AG04450 (cell line): Measurements from ENCODE around the gene RFPL2. TPM values are rescaled to one million over a fixed set of nuclear protein-coding genes. Genes with fewer than 3 reads are reported as not detected.

Source experiments
- CTCF ChIA-PET: fragments of 300-600, 350-600 bp; formaldehyde crosslinking; extraction: SDS; loops from one replicate; lab custom pipeline; 2022; ENCODE audit warnings: antibody characterized with exemption, inconsistent platforms; lab: Charles Lee
- POLR2A ChIA-PET: fragments of 350-600 bp; formaldehyde crosslinking; extraction: SDS; loops from one replicate; lab custom pipeline; 2021; ENCODE audit warnings: antibody characterized with exemption, inconsistent platforms; lab: Yijun Ruan, JAX
- DNase-seq: peaks from one replicate; pipeline ENCODE4 v3.0.0-alpha.2; 2011; ENCODE audit warnings: low read depth, low spot score
- H3K27ac ChIP-seq: one replicate; pipeline ENCODE4 v1.5.1; 2012; ENCODE audit warnings: low read depth, low read length, control low read depth
- H3K27me3 ChIP-seq: one replicate; pipeline ENCODE4 v1.6.0; 2012; ENCODE audit warnings: low read length; ENCODE audit not compliant: control insufficient read depth, insufficient read depth
- H3K4me3 ChIP-seq: 2 replicates; pipeline ENCODE4 v1.5.1; 2011; ENCODE audit warnings: mild to moderate bottlenecking, low read depth, low read length, control low read depth
- H3K9me3 ChIP-seq: 2 replicates; pipeline ENCODE4 v1.5.1; 2012; ENCODE audit warnings: low read length; ENCODE audit not compliant: control insufficient read depth, insufficient read depth
- polyA plus RNA-seq: library from polyadenylated mRNA; depleted of rRNA; stranded (reverse); fragments of >200 nt; gene quantifications from 2 replicates; pipeline ENCODE4 v1.2.3, GENCODE V29; 2011
- TF ChIP-seq, protein P1 (sequence below): IDR thresholded peaks from 2 replicates; pipeline ENCODE4 v1.5.1; 2011; ENCODE audit warnings: low read depth, low read length, control low read depth, inconsistent platforms

RFPL2 gene
- polyA plus RNA-seq, 1 experiment = not detected

DNA sequence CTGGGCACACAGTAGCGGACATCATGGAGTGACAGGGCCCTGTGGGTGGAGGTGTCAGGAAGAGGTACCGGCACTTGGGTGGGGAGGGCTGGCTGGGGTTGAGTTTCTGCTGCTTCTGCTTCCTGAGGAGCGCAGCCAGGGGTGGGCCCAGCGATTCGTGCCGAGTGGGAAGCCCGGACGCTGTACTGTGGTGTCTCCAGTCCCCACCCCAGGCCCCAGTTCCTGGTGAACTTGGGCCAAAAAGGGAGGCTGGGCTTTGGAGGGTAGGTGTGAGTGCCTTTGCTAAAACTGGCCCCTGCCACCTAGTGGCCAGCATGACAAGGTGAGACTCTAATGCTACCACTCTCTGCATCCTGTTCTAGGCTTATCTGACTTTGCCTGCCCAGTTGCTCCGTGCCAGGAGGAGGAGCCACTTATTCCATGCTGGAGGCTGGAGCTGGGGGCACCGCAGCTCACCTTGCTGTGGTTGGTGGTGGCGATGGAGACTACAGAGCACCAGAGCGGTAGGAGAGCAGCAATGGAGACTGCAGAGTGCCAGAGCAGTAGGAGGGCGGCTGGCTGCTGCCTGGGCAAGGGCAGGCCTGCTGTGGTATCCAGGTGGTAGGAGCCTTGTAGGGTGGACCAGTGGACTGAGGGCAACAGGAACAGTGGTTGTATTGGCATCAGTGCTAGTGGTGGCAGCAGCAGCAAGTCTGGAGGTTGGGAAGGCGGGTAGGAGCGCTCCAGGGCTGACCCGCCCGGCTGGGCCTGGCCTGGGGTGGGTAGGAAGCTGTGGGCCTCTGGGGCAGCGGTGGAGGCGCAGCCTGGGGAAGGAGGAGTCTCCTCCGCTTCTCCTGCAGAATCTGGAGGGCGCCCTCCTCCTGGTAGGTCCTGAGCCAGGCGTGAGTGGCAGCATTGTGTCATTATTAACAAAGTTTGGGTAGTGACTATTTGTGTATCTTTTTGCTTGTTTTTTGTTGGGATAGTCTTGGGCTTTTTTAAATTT is 2.2 kb upstream of the RFPL2 start:
- ChIA-PET CTCF (interaction anchor here (0.8 kb wide), 1 partner anchor 8 kb away, joined by 3 read pairs; no protein-coding TSS in a partner anchor), POLR2A (interaction anchor here (0.6 kb wide), 1 partner anchor 411 kb away, joined by 3 read pairs; no protein-coding TSS in a partner anchor)
- DNase-seq = no peak
- Histone ChIP-seq H3K27ac (no peak overlapping the region), H3K27me3 (peaks cover 2% of the 10 kb centered on the region), H3K9me3 (peaks cover 8% of the 10 kb centered on the region; the same call in 1 of the 2 replicates), H3K4me3 (no peak overlapping the region)
- TF ChIP-seq, protein P1, sequence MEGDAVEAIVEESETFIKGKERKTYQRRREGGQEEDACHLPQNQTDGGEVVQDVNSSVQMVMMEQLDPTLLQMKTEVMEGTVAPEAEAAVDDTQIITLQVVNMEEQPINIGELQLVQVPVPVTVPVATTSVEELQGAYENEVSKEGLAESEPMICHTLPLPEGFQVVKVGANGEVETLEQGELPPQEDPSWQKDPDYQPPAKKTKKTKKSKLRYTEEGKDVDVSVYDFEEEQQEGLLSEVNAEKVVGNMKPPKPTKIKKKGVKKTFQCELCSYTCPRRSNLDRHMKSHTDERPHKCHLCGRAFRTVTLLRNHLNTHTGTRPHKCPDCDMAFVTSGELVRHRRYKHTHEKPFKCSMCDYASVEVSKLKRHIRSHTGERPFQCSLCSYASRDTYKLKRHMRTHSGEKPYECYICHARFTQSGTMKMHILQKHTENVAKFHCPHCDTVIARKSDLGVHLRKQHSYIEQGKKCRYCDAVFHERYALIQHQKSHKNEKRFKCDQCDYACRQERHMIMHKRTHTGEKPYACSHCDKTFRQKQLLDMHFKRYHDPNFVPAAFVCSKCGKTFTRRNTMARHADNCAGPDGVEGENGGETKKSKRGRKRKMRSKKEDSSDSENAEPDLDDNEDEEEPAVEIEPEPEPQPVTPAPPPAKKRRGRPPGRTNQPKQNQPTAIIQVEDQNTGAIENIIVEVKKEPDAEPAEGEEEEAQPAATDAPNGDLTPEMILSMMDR = peak; percentile 46

DNA sequence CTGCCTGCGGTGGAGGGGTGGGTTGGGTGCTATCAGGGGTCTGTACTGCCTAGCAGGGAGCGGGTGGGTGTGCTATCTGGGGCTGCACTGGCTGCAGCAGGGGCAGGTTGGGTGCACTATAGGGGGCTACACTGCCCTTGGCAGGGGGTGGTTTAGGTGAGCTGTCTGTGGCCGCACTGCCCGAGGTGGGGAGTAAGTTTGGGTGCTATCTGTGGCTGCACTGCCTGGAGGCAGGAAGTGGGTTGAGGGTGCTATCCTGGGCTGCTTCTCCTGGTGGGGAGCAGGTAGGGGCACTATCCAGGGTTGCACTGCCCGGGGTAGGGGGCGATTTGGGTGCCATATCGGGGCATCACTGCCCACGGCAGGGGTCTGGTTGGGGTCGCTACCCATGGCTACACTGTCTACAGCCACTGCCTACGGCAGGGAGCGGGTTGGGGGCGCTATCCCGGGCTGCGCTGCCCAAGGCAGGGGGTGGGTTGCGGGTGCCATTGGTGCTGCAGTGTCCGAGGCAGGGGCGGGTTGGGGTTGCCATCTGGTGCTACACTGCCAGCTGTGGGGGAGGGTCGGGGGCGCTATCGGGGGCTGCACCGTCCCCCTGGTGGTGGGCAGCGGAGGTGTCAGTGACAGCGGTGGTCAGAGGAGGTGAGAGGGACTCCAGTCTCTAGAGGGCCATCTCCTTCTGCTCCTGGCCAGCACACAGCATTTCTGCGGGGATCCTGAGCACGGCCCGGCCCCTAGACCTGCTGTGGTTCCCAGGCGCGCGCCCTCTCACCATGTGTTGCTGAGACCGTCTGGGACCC is 1.3 kb upstream of the RFPL2 start:
- Histone ChIP-seq H3K27ac (no peak overlapping the region), H3K27me3 (peaks cover 2% of the 10 kb centered on the region), H3K9me3 (peaks cover 8% of the 10 kb centered on the region; the same call in 1 of the 2 replicates), H3K4me3 (no peak overlapping the region)
- DNase-seq = no peak
- POLR2A ChIA-PET = no interaction called here
- CTCF ChIA-PET = no interaction called here
- TF ChIP-seq, protein P1 = no peak

DNA sequence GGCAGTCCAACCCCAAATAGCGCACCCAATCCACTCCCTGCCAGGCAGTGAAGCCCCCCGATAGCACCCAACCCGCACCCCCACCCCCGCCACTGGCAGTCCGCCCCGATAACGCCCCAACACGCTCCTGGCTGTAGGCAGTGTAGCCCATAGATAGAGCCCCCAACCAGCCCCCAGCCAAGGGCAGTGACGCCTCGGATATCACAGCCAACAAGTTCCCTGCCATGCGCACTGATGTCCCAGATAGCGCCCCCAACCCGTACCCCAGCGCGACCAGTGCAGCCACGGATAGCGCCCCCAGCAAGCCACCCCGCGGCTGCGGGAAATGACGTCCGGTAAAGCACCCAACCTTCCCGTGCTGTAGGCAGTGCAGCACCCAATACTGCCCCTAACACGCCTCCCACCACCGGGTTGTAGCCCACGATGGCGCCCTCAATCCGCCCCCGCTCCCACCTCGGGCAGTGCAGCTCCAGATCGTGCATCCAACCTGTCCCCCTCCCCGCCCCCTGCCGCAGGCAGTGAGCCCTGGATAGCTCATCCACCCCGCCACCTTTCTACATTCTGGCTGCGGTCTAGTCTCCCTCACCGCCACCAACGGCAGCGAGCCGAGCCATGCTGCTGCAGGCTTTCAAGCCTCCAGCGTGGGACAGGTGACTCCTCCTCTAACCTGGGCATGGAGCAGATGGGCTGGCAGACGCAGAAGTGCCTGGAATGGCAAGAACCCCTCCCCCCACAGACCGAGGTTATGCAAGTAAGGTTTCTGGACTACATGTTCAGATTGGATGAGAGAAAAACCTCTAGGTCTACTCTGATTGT is 625 bp downstream of the RFPL2 start:
- Histone ChIP-seq H3K4me3 (no peak overlapping the region), H3K27ac (no peak overlapping the region), H3K9me3 (peaks cover 8% of the 10 kb centered on the region; the same call in 1 of the 2 replicates), H3K27me3 (peaks cover 2% of the 10 kb centered on the region)
- TF ChIP-seq, protein P1 = no peak
- ChIA-PET POLR2A (no interaction called here), CTCF (no interaction called here)
- no peak for DNase-seq

DNA sequence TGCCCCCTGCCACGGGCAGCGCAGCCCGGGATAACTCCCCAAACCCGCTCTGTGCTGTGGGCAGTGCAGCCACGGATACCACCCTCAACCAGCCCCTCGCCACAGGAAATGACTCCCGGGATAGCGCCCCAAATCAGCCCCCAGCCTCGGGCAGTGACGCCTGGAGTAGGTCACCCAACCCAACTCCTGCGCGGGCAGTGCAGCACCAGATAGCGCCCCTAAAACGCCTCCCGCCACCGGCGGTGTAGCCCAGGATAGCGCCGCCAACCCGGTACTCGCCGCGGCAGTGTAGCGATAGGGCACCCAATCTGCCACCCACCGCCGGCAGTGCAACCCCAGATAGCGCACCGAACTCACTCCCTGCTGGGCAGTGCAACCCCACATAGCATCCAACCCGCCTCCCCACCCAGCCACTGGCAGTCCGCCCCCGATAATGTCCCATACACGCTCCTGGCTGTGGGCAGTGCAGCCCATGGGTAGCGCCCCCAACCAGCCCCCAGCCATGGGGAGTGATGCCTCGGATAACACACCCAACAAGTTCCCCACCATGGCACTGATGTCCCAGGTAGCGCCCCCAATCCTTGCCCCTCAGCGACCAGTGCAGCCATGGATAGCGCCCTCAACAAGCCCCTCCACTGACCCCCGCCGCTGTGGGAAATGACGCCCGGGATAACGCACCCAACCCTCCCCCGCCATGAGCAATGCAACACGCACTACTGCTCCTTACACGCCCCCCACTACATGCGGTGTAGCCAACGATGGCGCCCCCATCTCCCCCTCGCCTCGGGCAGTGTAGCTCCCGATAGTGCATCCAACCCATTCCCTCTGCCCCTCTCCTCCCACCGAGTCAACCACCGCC is 1.5 kb downstream of the RFPL2 start:
- TF ChIP-seq, protein P1 = no peak
- CTCF ChIA-PET = interaction anchor here (0.8 kb wide), 1 partner anchor 8 kb away, joined by 3 read pairs; no protein-coding TSS in a partner anchor

More for the DNA sequence above, 1.5 kb downstream of the RFPL2 start:
- POLR2A ChIA-PET = no interaction called here
- no peak for DNase-seq
- H3K4me3 ChIP-seq = no peak overlapping the region
- H3K27ac ChIP-seq = no peak overlapping the region
- H3K27me3 ChIP-seq = peaks cover 1% of the 10 kb centered on the region
- peaks cover 8% of the 10 kb centered on the region; the same call in 1 of the 2 replicates for H3K9me3 ChIP-seq
